Esophagus (tissue), 2 donors: ENCODE data around the gene CAMK2A. TPM values are rescaled to one million over a fixed set of nuclear protein-coding genes. Genes with fewer than 3 reads are reported as not detected.

Experiments used
- H3K27ac ChIP-seq, 2 donors: one replicate each; pipeline ENCODE4 v1.5.1; 2013; ENCODE audit warnings: low read depth in 2 of 2, mild to moderate bottlenecking in 2 of 2, inconsistent platforms in 1 of 2, low read length in 1 of 2, moderate library complexity in 1 of 2
- H3K27me3 ChIP-seq, 2 donors: one replicate each; pipeline ENCODE4 v1.6.1; 2013; ENCODE audit warnings: low read length in 2 of 2, control low read depth in 1 of 2, mild to moderate bottlenecking in 1 of 2; ENCODE audit not compliant: insufficient read depth in 2 of 2, control insufficient read depth in 1 of 2
- H3K36me3 ChIP-seq, 2 donors: one replicate each; pipeline ENCODE4 v1.6.1; 2013; ENCODE audit warnings: low read length in 1 of 2; ENCODE audit not compliant: control insufficient read depth in 2 of 2, insufficient read depth in 2 of 2
- H3K4me1 ChIP-seq, 2 donors: one replicate each; pipeline ENCODE4 v1.6.1; 2013; ENCODE audit warnings: low read length in 1 of 2; ENCODE audit not compliant: control insufficient read depth in 2 of 2, insufficient read depth in 2 of 2
- H3K4me3 ChIP-seq, 2 donors: one replicate each; pipeline ENCODE4 v1.5.1; 2013; ENCODE audit warnings: low read length in 2 of 2, mild to moderate bottlenecking in 2 of 2, low read depth in 1 of 2, moderate library complexity in 1 of 2
- H3K9me3 ChIP-seq, 2 donors: one replicate each; pipeline ENCODE4 v1.6.1; 2013; ENCODE audit warnings: mild to moderate bottlenecking in 2 of 2, low read depth in 1 of 2, low read length in 1 of 2, moderate library complexity in 1 of 2; ENCODE audit not compliant: control insufficient read depth in 2 of 2, insufficient read depth in 1 of 2
- WGBS, 2 donors: extraction: QIAGEN DNeasy Blood & Tissue Kit; methylation state at CpG; one replicate each; pipeline ENCODE4 v1.1.7; 2013; 5-methylcytosine and 5-hydroxymethylcytosine counted together
- polyA plus RNA-seq, 2 donors: library from polyadenylated mRNA; stranded (reverse); fragments of 200-250 nt; gene quantifications; one replicate each; pipeline ENCODE4 v1.2.3, GENCODE V29; 2013
- donor health status: healthy with polysubstance abuse.
- donor health status: Bipolar disorder and iron deficiency.

The CAMK2A gene
- polyA plus RNA-seq, 2 donors: 0.11 to 0.24 TPM

DNA sequence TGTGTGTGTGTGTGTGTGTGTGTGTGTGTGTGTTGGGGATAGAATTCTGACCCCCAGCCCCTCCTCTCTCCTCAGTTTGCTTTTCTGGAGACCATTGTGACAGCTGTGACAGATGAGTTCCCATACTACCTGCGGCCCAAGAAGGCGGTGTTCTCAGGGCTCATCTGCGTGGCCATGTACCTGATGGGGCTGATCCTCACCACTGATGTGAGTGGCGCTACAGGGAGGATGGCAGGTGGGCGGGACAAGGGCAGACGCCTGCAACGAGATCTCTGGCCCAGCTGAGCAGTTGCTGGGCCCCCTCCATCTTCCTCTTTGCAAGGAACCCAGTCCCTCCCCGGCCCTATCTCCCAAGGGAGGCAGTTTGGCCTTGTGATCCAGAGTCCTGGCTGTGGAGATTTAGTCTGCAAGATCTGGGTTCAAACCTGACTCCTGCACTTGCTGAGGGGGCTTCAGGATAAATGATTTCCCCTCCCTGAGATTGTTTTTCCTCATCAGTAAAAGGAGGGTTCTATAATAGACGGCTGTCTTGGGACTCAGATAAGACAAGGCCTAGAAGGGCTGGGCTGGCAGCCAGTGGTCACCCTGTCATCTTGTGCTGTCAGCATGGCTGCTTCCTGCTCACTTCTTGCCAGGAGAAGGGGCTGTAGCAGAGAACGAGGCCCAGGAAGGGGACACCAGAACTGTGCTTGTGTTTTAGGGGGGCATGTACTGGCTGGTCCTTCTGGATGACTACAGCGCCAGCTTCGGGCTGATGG, 85.6 kb downstream of the CAMK2A start:
- Histone ChIP-seq H3K27me3 (no peaks in the 10 kb centered on the region), H3K9me3 (no peaks in the 10 kb centered on the region), H3K4me3 (no peak overlapping the region), H3K27ac (no peak overlapping the region), H3K36me3 (no peaks in the 10 kb centered on the region), H3K4me1 (no peaks in the 10 kb centered on the region)
- WGBS, 2 donors: 83 to 85% methylated on average over 12 of the region's 12 CpGs

GRCh38 chr5:150202501-150202900, 87.1 kb downstream of the CAMK2A start:
- no peak overlapping the region for H3K27ac ChIP-seq
- no peaks in the 10 kb centered on the region for H3K27me3 ChIP-seq
- no peaks in the 10 kb centered on the region for H3K9me3 ChIP-seq
- H3K4me1 ChIP-seq: no peaks in the 10 kb centered on the region
- WGBS, 2 donors: 92 to 94% methylated on average over 10 of the region's 10 CpGs
- H3K36me3 ChIP-seq: no peaks in the 10 kb centered on the region
- no peak overlapping the region for H3K4me3 ChIP-seq

GRCh38 chr5:150197476-150197875, 92.1 kb downstream of the CAMK2A start:
- WGBS, 2 donors: 94 to 95% methylated on average over 1 of the region's 1 CpG

DNA sequence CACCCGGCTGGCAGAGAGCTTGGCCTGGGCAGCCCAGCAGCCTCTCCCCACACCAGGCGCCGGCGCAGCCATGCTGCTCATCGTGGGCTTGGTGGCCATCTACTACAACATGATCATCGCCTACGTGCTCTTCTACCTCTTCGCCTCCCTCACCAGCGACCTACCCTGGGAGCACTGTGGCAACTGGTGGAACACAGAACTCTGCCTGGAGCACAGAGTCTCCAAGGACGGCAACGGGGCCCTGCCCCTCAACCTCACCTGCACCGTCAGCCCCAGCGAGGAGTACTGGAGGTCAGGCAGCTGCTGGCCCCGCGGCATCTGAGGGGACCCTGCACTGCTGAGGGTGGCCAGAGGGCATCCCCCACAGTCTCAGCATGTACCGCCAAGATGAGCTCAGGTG, 92.6 kb downstream of the CAMK2A start:
- Histone ChIP-seq H3K9me3 (no peaks in the 10 kb centered on the region), H3K27me3 (no peaks in the 10 kb centered on the region), H3K4me1 (no peaks in the 10 kb centered on the region), H3K27ac (no peak overlapping the region), H3K4me3 (no peak overlapping the region), H3K36me3 (no peaks in the 10 kb centered on the region)
- WGBS, 2 donors: 92% methylated on average over 16 of the region's 16 CpGs

More at GRCh38 chr5:150197476-150197875, 92.1 kb downstream of the CAMK2A start:
- H3K36me3 ChIP-seq: no peaks in the 10 kb centered on the region
- no peaks in the 10 kb centered on the region for H3K27me3 ChIP-seq
- H3K4me1 ChIP-seq: no peaks in the 10 kb centered on the region
- no peak overlapping the region for H3K27ac ChIP-seq
- no peaks in the 10 kb centered on the region for H3K9me3 ChIP-seq
- no peak overlapping the region for H3K4me3 ChIP-seq

- Histone ChIP-seq H3K27ac (no peak overlapping the region), H3K27me3 (no peaks in the 10 kb centered on the region), H3K9me3 (no peaks in the 10 kb centered on the region), H3K4me3 (no peak overlapping the region), H3K36me3 (no peaks in the 10 kb centered on the region), H3K4me1 (no peaks in the 10 kb centered on the region)
- WGBS, 2 donors: 71 to 72% methylated on average over 5 of the region's 5 CpGs
Observed at GRCh38 chr5:150196514-150196913, 93.1 kb downstream of the CAMK2A start.

GRCh38 chr5:150195736-150196485, 93.7 kb downstream of the CAMK2A start:
- 80 to 83% methylated on average over 9 of the region's 9 CpGs for WGBS, 2 donors
- no peaks in the 10 kb centered on the region for H3K9me3 ChIP-seq
- no peaks in the 10 kb centered on the region for H3K36me3 ChIP-seq
- H3K27me3 ChIP-seq: no peaks in the 10 kb centered on the region
- H3K27ac ChIP-seq: no peak overlapping the region
- no peaks in the 10 kb centered on the region for H3K4me1 ChIP-seq
- H3K4me3 ChIP-seq: no peak overlapping the region

- Histone ChIP-seq H3K27me3 (peaks cover 0 to 2% of the 10 kb centered on the region in 2 donors), H3K27ac (no peak overlapping the region), H3K36me3 (no peaks in the 10 kb centered on the region), H3K9me3 (no peaks in the 10 kb centered on the region), H3K4me1 (no peaks in the 10 kb centered on the region), H3K4me3 (no peak overlapping the region)
- 70 to 74% methylated on average over 4 of the region's 4 CpGs for WGBS, 2 donors
Observed at GRCh38 chr5:150192462-150192861, 97.1 kb downstream of the CAMK2A start.

GRCh38 chr5:150190987-150191386, 98.6 kb downstream of the CAMK2A start:
- Histone ChIP-seq H3K4me1 (no peaks in the 10 kb centered on the region), H3K27ac (no peak overlapping the region), H3K4me3 (no peak overlapping the region), H3K27me3 (peaks cover 0 to 2% of the 10 kb centered on the region in 2 donors), H3K9me3 (no peaks in the 10 kb centered on the region), H3K36me3 (no peaks in the 10 kb centered on the region)
- 28 to 41% methylated on average over 2 of the region's 2 CpGs for WGBS, 2 donors

- H3K27me3 ChIP-seq: peaks cover 0 to 2% of the 10 kb centered on the region in 2 donors
- WGBS, 2 donors: 51% methylated on average over 14 to 16 of the region's 16 CpGs
Observed at GRCh38 chr5:150190503-150190979, 99.0 kb downstream of the CAMK2A start.

More at GRCh38 chr5:150190503-150190979, 99.0 kb downstream of the CAMK2A start:
- Histone ChIP-seq H3K27ac (no peak overlapping the region), H3K4me1 (no peaks in the 10 kb centered on the region), H3K9me3 (no peaks in the 10 kb centered on the region), H3K4me3 (no peak overlapping the region), H3K36me3 (no peaks in the 10 kb centered on the region)
